ENCODE measurements around the gene ANO1.

Gene ANO1

GRCh38 chr11:70115778-70116177 lies 37.7 kb downstream of the ANO1 start:
- Mint-ChIP-seq H3K4me1 (peaks cover 5% of the 10 kb centered on the region), H3K4me3 (no peak overlapping the region)

DNA sequence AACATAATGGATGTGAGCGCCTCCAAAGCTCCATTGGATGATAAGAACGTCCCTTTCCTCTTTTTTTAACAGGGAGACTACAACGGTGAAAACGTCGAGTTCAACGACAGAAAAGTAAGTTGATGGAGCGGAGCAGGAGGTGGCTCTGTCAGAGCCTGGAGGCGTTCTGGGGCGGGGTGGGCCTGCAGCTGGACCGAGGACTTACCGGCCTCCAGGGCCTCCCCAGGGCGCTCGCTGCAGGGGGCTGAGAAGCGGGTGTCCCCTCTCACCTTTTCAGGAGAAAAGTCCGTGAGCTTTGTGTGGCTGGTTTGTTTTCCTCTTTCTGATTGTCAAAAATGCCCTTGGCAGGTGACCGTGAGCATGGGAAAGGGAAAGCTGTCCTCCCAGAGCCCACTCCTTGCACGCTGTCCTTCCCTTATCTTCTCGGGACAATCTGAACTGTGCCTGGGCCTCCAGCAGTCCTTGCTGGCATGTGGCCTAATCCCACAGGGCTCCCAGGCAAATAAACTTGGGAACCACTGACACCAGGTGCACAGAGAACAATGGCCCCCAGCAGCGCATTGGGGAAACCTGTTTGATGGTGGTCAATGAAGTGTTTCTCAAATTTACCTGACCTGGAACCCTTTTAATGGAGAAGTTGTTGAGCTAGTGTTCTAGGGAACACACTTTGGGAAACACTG lies 38.4 kb downstream of the ANO1 start:
- Mint-ChIP-seq H3K36me3 (peaks cover 3% of the 10 kb centered on the region), H3K27me3 (peaks cover 26% of the 10 kb centered on the region), H3K4me3 (no peak overlapping the region), H3K27ac (no peak overlapping the region), H3K4me1 (peaks cover 10% of the 10 kb centered on the region), H3K9me3 (peaks cover 17% of the 10 kb centered on the region)
- ATAC-seq (ENCODE audit: low read depth) = no peak
- DNase-seq (ENCODE audit: low spot score in 2 of 2) = no peak

More at GRCh38 chr11:70115778-70116177, 37.7 kb downstream of the ANO1 start:
- DNase-seq (ENCODE audit: low spot score in 2 of 2) (no peak), ATAC-seq (ENCODE audit: low read depth) (no peak)
- H3K27ac Mint-ChIP-seq = no peak overlapping the region
- H3K9me3 Mint-ChIP-seq = peaks cover 12% of the 10 kb centered on the region
- peaks cover 21% of the 10 kb centered on the region for H3K27me3 Mint-ChIP-seq
- H3K36me3 Mint-ChIP-seq = no peaks in the 10 kb centered on the region

- peaks cover 10% of the 10 kb centered on the region for H3K4me1 Mint-ChIP-seq
- DNase-seq (ENCODE audit: low spot score in 2 of 2) (no peak), ATAC-seq (ENCODE audit: low read depth) (no peak)
- H3K36me3 Mint-ChIP-seq = peaks cover 5% of the 10 kb centered on the region
- peaks cover 31% of the 10 kb centered on the region for H3K27me3 Mint-ChIP-seq
- no peak overlapping the region for H3K4me3 Mint-ChIP-seq
- H3K27ac Mint-ChIP-seq = no peak overlapping the region
- H3K9me3 Mint-ChIP-seq = peaks cover 23% of the 10 kb centered on the region
Observed at GRCh38 chr11:70117567-70118145, 39.5 kb downstream of the ANO1 start.

GRCh38 chr11:70118642-70119041 lies 40.5 kb downstream of the ANO1 start:
- peaks cover 10% of the 10 kb centered on the region for H3K4me1 Mint-ChIP-seq
- H3K9me3 Mint-ChIP-seq = peaks cover 23% of the 10 kb centered on the region
- no peak overlapping the region for H3K4me3 Mint-ChIP-seq

DNA sequence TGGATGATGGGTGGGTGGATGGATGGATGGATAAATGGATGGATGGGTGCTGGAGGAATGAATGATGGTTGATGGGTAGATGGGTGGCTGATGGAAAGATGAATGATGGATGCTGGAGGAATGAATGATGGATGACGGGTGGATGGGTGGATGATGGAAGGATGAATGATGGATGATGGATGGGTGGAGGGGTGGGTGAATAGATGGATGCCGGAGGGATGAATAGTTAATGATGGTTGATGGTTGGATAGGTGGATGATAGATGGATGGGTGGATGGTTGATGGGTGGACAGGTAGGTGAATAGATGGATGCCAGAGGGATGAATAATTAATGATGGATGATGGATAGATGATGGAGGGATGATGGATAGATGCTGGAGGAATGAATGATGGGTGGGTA lies 41.4 kb downstream of the ANO1 start:
- Mint-ChIP-seq H3K4me3 (no peak overlapping the region), H3K36me3 (peaks cover 5% of the 10 kb centered on the region), H3K4me1 (peaks cover 10% of the 10 kb centered on the region), H3K9me3 (peaks cover 23% of the 10 kb centered on the region), H3K27me3 (peaks cover 30% of the 10 kb centered on the region), H3K27ac (no peak overlapping the region)
- DNase-seq (ENCODE audit: low spot score in 2 of 2) (no peak), ATAC-seq (ENCODE audit: low read depth) (no peak)

More at GRCh38 chr11:70118642-70119041, 40.5 kb downstream of the ANO1 start:
- peaks cover 5% of the 10 kb centered on the region for H3K36me3 Mint-ChIP-seq
- peaks cover 30% of the 10 kb centered on the region for H3K27me3 Mint-ChIP-seq
- ATAC-seq (ENCODE audit: low read depth) (no peak), DNase-seq (ENCODE audit: low spot score in 2 of 2) (no peak)
- no peak overlapping the region for H3K27ac Mint-ChIP-seq

DNA sequence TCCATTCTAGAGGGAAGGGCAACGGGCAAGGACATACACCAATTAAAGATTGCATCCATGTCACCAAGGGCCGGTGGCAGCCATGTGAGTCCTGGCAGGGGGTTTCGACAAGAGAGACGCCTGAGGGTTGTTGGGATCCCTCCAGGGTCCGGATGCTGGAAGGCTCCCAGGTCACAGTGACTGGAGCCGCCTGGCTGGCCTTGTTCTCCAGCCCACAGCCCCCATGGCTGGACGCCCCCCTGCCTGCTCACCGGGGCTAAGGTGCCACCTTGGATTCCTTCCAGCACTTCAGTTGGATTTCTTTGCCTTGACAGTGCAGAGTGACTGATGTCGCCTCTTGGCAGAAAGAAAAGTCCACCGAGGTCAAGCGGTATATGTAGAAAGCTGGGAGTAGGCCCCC lies 42.6 kb downstream of the ANO1 start:
- no peak for DNase-seq (ENCODE audit: low spot score in 2 of 2)
- Mint-ChIP-seq H3K27me3 (peaks cover 30% of the 10 kb centered on the region), H3K4me3 (no peak overlapping the region), H3K36me3 (peaks cover 5% of the 10 kb centered on the region), H3K27ac (no peak overlapping the region), H3K4me1 (peaks cover 10% of the 10 kb centered on the region), H3K9me3 (peaks cover 23% of the 10 kb centered on the region)
- ATAC-seq (ENCODE audit: low read depth) = no peak

- peaks cover 5% of the 10 kb centered on the region for H3K36me3 Mint-ChIP-seq
- H3K9me3 Mint-ChIP-seq = peaks cover 23% of the 10 kb centered on the region
- H3K27ac Mint-ChIP-seq = no peak overlapping the region
- ATAC-seq (ENCODE audit: low read depth) (no peak), DNase-seq (ENCODE audit: low spot score in 2 of 2) (no peak)
- H3K4me3 Mint-ChIP-seq = no peak overlapping the region
- H3K4me1 Mint-ChIP-seq = peaks cover 10% of the 10 kb centered on the region
- H3K27me3 Mint-ChIP-seq = peaks cover 24% of the 10 kb centered on the region
Observed at GRCh38 chr11:70122490-70123198, 44.5 kb downstream of the ANO1 start.

DNA sequence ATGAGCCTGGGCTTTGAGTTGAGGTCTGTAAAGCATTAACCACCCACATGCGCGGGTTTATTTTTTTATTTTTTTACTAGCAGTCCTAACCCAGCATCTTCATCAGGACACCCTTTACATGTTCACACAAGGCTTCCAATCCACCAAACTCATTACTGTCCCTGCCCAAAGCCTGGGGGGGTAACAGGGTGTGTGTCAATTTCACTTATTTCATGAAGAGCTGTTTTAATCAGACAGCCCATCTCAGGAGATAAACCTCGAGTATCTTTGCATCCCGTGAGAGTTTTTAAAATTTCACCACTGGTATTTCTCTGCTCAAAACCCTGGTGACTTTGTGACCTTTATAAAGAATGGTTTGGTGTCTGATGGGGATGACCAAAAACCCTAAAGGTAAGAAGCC lies 45.6 kb downstream of the ANO1 start:
- DNase-seq (ENCODE audit: low spot score in 2 of 2) (no peak), ATAC-seq (ENCODE audit: low read depth) (no peak)
- H3K4me3 Mint-ChIP-seq = no peak overlapping the region
- H3K27me3 Mint-ChIP-seq = peaks cover 19% of the 10 kb centered on the region
- H3K36me3 Mint-ChIP-seq = peaks cover 5% of the 10 kb centered on the region
- H3K9me3 Mint-ChIP-seq = peaks cover 18% of the 10 kb centered on the region
- peaks cover 10% of the 10 kb centered on the region for H3K4me1 Mint-ChIP-seq
- H3K27ac Mint-ChIP-seq = no peak overlapping the region

DNA sequence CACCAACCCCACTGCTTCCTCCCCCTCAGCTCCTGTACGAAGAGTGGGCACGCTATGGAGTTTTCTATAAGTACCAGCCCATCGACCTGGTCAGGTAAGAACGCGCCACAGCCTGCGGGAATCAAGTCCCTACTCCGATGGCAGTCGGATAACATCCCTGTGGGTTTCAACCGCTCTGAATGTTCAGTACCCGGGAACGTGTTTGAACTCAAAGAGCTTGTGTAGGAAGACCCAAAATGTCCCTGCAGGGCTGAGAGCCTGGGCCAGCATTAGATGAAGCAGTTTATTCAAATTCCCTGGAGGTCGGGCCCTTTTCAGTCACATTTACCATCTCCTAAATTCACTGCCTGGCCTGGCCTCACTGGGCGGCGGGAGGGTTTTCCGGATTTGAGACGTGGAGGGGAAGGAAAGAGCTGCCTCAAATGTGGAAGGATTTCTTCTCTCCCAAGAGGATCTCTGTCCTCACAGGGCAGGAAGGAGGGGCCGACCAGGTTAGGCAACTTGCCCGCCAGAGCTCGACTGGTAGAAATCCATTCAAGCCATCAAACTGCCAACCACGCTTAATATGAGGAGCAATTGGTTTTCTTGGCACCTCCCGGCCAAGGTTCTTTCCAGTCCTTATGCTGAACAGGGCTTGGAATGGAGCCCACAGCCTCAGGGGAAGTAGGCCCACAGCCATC lies 46.3 kb downstream of the ANO1 start:
- ATAC-seq (ENCODE audit: low read depth) (no peak), DNase-seq (ENCODE audit: low spot score in 2 of 2) (no peak)
- Mint-ChIP-seq H3K27me3 (peaks cover 13% of the 10 kb centered on the region), H3K4me3 (no peak overlapping the region), H3K27ac (no peak overlapping the region), H3K36me3 (peaks cover 5% of the 10 kb centered on the region), H3K4me1 (peaks cover 8% of the 10 kb centered on the region), H3K9me3 (peaks cover 13% of the 10 kb centered on the region)

DNA sequence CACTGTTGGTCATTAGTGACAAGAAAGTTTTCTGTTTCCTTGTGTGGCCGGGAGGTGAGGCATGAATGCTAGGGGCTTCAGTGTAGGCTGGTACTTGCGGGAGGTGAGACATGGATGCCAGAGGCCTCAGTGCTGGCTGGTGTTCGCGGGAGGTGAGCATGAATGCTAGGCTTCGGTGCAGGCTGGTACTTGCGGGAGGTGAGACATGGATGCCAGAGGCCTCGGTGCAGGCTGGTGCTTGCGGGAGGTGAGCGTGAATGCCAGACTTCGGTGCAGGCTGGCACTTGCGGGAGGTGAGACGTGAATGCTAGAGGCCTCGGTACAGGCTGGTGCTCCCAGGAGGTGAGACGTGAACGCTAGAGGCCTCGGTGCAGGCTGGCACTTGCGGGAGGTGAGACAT lies 48.4 kb downstream of the ANO1 start:
- no peak overlapping the region for H3K4me3 Mint-ChIP-seq
- no peak overlapping the region for H3K27ac Mint-ChIP-seq
- no peak for DNase-seq (ENCODE audit: low spot score in 2 of 2)
- H3K36me3 Mint-ChIP-seq = peaks cover 2% of the 10 kb centered on the region
- no peaks in the 10 kb centered on the region for H3K4me1 Mint-ChIP-seq
- peaks cover 5% of the 10 kb centered on the region for H3K27me3 Mint-ChIP-seq
- no peak for ATAC-seq (ENCODE audit: low read depth)
- H3K9me3 Mint-ChIP-seq = peaks cover 6% of the 10 kb centered on the region

DNA sequence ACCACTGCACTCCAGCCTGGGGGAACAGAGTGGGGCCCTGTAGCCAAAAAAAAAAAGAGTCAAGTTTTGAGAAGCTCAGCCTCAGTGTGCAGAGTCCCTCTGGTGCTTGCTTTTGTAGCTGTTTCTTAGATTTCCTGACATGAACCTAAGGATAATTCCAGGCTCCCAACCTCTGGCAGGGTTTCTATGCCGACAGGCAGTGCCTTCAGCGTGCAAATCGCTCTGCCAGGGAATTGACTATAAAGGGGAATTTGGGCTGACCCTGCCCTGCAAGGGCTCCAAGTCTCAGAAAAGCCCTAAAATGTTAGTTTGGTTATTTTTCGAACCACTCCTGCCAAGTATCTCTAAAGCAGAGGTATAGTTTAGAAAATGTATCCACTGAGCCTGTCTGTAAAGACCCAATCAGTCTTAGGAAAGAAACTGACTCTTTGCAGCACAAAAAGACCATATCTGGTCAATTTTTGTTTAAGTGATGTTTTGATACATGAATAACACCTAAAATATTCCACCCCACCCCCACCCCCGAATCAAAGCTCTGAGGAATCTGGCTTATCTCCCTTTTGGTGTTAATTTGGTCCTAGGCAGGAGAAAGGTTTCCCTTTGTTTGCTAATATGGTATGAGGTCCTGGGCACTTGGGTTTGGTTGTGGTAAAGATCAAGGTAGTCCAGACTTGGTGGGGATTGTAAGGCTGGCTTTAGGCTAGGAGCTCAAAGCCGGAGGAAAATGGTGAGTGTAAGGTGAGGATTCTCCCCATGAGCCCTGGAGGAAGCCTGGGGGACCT lies 49.7 kb downstream of the ANO1 start:
- Mint-ChIP-seq H3K9me3 (no peaks in the 10 kb centered on the region), H3K27me3 (no peaks in the 10 kb centered on the region), H3K27ac (no peak overlapping the region), H3K4me3 (no peak overlapping the region), H3K4me1 (no peaks in the 10 kb centered on the region), H3K36me3 (no peaks in the 10 kb centered on the region)
- ATAC-seq (ENCODE audit: low read depth) = no peak
- no peak for DNase-seq (ENCODE audit: low spot score in 2 of 2)

DNA sequence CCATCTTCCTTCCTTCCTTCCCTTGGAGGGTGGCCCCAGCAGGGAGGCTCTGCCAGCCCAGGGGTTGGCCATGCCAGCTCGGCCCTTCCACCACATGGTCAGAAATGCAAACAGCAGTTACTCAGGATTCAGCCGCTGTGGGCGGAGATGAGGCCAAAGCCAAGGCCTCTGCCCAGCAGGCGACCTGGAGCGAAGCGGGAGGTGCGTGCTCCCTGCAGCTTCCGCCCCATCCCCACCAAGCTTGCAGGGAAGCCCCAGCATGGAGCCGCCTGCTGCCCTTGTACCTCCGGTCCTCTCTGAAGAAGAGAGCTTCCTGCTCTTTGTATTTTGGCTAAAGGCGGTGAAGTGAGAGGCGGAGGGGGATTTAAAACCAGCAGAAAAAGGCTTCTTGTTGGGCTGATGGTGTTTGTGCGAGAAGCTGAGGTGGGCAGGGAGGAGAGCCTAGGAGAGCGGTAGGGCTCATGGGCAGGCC lies 50.4 kb downstream of the ANO1 start:
- no peaks in the 10 kb centered on the region for H3K4me1 Mint-ChIP-seq

DNA sequence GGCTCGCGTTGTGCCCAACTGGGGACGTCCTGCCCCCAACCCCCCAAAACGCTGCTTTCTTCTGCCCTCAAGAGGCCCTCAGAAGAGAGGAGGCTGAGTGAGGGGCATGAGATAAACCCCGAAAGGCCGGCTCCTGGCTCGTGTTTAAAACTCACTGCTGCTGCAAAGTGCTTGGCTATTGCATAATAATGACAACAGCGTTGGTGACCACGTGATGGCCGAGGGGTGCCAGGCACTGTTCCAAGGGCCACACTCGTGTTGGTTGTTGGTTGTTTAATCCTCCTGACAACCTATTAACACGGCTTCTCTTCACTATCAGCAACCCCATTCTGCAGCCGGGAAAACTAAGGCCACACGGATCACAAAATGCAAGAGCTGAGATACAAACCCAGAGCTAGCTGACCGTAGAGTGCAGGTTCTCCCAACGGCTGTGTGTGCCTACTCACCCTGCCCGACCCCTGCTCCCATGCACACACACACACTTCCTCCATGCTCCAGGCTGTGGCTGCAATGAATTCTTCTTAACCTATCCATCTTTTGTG lies 51.0 kb downstream of the ANO1 start:
- Mint-ChIP-seq H3K4me1 (no peaks in the 10 kb centered on the region), H3K4me3 (no peak overlapping the region), H3K36me3 (no peaks in the 10 kb centered on the region), H3K27me3 (no peaks in the 10 kb centered on the region), H3K27ac (no peak overlapping the region), H3K9me3 (no peaks in the 10 kb centered on the region)
- DNase-seq (ENCODE audit: low spot score in 2 of 2) (no peak), ATAC-seq (ENCODE audit: low read depth) (no peak)

More for the DNA sequence above, 50.4 kb downstream of the ANO1 start:
- DNase-seq (ENCODE audit: low spot score in 2 of 2) = no peak
- H3K27me3 Mint-ChIP-seq = no peaks in the 10 kb centered on the region
- H3K36me3 Mint-ChIP-seq = no peaks in the 10 kb centered on the region
- no peak for ATAC-seq (ENCODE audit: low read depth)
- H3K9me3 Mint-ChIP-seq = no peaks in the 10 kb centered on the region
- no peak overlapping the region for H3K27ac Mint-ChIP-seq
- H3K4me3 Mint-ChIP-seq = no peak overlapping the region

All from memory B cell (primary cell).